GM18526 (cell line): ENCODE data around the gene CDH8.

ENCODE experiments used
- POLR2A ChIP-seq: IDR thresholded peaks from 3 replicates; pipeline ENCODE4 v1.6.1; 2011; ENCODE audit not compliant: insufficient read length; ENCODE audit errors: extremely low read depth

The CDH8 gene

DNA sequence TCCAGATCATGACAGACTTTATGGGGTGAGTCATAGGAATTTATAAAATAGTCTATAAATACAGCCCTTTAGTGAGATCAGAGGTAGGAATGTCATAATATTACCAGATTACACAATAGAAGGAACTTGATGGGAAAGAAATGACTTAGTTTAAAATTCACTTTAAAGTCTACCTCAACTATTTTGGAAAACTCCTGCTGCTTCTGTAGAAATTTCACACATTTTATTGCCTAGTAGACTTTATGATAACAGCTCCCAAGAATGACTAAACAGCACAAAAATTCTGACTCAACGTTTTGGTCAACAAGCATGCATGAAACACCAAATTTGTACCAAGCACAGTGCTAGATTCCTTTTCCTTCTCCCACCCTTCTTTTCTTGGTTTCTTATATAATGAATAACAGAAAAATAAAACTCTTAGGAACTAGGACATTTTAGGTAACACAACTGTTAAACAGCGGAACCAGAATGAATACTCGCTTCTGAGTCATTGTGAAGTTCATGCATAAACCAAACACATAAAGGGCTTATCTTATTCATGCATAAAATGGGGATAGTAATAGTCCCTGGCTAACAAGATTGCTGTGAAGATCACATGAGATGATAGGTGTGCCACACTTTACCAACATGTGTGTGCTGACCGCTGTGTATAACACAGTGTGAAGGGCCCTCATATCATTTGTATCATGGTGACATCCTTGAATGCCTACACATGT, 243.9 kb downstream of the CDH8 start:
- TF ChIP-seq POLR2A, result no peak

DNA sequence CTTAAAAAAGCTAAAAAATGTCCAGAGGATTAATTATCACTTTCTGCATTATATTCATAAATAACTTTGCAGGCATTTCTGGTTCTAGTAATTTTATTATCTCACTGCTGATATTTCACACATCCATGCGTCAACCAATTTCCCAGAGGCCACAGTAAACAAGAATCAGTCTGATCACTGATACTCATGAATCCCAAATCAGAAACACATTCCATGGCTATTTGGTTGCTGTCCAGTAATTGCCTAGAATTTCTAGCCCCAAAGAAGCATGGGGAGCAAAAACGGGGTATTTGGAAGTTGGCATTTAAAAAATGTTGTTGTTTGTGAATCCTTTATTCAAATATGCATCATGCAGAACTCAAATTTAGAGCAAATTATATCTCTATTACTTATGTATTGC, 244.8 kb downstream of the CDH8 start:
- no peak for TF ChIP-seq POLR2A

DNA sequence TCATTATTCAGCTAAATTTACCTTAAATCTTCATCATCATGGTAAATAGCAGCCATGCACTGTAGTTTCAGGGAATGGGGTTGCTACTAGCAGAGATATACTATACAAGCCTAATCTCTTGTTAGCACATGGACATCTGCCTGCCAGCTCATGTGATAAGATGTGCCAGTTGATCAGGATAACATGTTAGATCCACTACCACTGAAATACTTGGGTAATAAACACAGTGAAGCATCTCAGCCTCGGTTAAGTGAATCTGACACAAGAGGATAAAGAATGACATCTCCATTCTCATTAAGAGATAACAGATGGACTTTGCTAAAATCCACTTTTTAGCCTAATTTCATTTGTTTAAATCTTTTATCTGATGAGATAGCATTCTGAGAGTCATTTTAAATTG, 256.1 kb downstream of the CDH8 start:
- no peak for TF ChIP-seq POLR2A

DNA sequence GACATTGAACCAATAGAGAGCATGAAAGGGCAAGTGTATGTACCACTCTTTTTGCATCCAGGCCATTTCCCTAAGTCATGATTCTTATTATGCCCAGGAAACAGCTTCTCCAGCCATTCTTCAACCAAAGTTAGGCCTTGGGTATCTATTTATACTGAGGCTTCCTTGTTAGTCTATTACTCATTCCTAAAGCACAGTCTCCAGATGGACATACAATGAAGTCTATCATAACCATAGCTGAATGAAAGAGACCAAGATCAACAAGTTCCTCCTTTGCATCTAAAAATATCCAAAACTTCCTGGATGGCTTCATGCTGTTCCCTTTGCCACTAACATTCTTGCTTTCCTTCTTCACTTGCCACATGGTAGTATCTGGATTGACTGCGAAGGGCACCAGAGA, 265.9 kb downstream of the CDH8 start:
- TF ChIP-seq POLR2A, result no peak

DNA sequence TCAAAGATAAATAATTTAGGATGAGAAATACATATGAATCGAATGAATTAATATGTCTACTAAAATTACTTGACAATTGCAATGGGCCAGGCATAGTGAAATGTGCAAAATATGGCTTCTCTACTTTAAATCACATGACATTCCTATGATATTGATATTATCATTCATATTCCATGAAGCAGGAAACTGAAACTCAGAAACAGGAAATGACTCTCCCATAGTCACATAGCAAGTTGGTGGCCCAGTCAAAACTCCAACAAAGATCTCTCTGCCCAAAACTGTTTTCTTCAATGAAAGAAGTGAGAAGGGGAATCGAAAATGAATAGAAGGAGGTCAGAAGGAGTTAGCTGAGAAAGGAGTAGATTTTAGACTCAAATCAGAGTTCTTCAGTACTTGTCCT, 272.2 kb downstream of the CDH8 start:
- TF ChIP-seq POLR2A, result no peak

DNA sequence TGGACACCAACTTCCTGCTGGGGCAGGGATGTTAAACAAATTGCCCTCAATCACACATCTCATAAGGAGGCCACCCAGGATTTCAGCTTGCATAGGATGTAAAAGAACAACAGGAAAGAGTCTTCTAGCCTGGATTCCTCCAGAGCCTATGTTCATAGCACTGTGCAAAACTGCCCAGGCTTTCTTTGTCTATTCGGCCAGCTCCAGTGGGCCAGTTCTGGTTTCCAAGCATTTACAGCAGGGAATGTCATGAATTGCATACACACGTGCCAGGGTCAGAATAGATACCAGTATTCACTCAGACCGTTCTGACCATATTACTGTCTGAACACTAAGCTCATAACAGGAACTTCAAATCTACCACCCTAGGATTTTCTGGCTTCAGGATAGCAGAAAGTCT, 273.2 kb downstream of the CDH8 start:
- no peak for TF ChIP-seq POLR2A

DNA sequence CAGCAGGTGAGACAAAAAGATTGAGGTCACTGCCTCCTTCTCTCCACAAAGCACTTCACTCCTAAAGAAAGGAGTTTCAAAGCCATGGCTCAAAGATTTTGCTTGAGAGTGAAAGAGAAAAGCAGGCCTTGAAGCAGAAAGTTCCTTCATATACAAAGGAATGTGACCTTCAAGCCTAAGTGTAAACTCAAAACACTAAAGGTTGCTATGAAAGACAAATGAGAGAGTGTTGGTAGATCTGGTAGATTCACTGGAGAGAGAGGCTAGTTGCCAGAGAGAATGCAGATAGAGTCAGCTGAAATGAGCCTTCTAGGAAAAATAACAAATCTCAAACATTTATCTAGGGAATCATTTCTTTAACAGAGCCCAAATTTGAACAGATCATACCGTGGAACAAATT, 305.2 kb downstream of the CDH8 start:
- TF ChIP-seq POLR2A, result no peak

DNA sequence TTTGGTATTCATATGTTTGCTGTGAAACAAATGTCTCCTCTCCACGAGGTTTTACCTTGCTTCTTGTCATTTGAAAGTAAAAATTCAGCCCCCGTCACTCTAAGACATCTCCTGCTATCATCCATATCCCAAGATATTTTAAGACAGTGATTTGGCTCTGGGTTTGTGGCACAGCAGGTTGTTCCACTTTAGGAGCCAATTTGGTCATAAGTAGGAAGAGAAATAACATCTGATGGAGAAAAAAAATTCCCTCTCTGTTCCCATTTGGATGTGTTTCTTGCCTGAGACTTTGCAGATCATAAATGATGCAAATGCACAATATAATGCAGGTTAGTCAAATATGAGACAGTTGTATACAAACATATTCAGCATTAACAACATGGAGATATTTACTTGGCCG, 309.5 kb downstream of the CDH8 start:
- no peak for TF ChIP-seq POLR2A

DNA sequence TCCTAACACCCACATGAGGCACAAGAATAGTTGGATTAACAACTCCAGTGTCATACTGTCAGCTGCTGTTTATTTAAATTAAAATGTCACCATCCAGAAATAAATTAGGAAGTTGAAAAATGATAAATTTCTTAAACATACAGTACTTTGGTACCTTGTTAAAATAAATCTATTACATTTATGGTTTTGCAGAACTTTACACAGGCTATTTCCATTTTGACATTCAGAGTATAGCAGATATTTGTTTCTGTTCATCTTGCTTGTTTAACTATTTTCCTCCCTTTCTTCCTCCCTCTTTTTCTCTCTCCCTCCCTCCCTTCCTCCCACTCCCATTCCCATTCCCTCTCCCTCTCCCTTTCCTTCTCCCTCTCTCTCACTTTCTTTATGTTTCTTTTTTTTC, 310.1 kb downstream of the CDH8 start:
- TF ChIP-seq POLR2A, result no peak

DNA sequence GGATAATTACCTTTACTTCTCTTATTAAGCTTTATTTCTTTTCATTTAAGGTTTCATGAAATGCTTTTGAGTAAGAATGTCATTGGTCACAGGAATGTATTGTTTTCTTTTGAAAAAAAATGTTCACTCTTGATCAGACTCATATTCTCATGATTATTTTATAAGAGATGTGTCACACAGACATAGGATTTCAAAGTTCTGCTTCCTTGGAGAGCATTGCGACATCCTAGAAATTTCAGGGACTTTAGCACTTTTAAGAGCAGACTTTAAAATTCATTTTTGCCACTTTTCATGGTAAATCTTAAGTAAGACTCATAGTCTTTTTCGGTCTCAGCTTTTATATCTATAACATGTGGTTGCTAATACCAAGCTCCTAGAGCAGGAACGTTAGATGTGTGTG, 314.7 kb downstream of the CDH8 start:
- no peak for TF ChIP-seq POLR2A

DNA sequence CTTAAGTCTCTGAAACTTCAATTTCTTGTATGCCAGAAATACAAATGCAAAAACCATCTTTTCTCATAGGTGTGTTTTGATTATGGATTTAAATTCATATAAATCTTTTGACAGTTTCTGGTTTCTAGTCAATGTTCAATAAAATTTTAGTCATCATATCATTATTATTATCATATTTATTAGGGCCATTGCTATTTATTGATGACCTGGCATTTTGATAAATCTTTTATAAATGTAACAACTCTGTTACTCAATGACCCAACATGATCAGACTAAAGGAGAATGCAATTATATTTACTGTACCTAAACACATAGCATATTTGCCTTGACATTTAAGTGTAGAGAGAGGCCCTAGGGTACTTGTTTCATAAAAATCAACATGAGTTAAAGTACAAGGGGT, 320.8 kb downstream of the CDH8 start:
- TF ChIP-seq POLR2A, result no peak

DNA sequence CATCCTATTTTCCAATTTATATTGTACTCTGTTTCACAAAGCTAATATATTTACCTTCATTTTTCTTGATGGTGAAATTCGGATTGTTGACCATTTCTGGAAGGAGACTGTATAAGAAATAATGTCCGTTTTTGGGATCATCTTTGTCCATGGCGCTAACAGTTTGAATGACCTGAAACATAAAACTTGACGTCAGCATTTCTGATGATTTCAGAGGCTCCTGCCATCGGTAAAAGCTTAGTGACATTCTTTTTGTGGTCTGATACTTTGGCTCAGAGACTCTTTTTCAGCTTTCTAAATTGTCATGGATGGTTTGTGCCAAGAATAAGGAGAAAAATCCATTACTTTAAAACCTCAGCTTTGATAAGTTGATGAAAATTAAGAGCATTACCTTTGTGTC, 322.5 kb downstream of the CDH8 start:
- TF ChIP-seq POLR2A, result no peak

DNA sequence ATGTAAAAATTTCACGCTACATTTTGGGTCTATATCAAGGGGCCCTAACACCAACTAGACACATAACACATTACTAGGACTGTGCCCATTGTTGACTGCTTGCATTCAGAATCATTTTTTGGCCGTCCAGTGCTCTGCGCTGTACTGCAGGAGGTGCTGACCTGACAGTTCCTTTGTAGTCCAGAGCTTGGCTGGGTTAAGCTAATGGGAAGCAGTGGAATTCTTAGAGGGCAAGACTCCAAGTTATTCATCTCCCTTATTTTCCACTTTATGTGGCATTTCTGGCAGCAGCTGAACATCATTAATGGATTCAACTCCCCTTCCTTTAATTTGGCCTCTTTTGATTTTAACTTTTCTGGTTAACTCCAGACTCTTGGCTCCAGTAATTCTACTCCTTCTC, 351.7 kb downstream of the CDH8 start:
- no peak for TF ChIP-seq POLR2A

DNA sequence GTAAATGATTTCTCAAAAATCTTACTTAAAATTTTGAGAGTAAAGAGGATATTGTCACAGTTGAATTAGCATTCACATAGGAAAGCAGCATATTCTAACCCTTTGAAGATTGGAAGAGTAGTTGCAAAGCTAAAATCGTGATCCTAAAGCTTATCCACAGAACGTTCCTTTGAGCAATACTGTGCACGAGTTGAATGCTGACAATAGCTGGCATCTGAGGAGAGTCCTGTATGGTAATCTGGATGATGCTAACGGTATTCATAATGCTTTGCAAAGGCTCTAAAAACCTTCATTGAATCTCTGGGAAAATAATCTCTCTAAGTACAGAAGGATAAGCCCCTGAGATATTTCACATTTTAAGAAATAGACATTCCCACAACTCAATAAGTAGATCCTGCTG, 354.6 kb downstream of the CDH8 start:
- TF ChIP-seq POLR2A, result no peak

DNA sequence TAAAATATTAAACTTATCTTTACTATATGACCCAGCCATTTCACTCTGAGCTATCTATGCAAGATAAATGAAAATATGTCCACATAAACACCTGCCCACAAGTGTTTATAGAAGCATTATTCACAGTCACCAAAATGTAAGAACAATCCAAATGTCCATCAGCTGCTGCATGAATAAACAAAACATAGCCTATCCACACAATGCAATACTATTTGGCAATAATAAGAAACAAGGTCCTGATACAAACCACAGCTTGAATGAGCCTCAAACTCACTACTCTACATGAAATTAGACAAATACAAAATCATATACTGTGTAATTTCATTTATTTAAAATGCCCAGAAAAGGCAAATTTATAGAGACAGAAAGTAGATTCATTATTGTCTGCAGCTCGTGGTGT, 355.1 kb downstream of the CDH8 start:
- no peak for TF ChIP-seq POLR2A

DNA sequence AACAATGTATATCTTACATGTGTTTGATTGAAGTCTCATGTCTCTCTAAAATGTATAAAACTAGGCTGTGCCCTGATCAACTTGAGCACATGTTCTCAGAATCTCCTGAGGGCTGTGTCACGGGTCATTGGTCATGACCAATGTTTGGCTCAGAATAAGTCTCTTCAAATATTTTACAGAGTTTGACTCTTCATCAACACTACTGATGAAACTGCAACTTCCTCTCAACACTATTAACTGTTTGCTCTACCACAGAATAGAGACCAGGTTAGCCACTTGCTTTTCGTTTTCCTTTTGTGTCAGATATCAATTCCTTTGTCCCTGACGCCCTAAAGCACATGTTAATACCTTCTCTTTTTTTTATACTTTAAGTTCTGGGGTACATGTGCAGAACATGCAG, 358.1 kb downstream of the CDH8 start:
- TF ChIP-seq POLR2A, result no peak

DNA sequence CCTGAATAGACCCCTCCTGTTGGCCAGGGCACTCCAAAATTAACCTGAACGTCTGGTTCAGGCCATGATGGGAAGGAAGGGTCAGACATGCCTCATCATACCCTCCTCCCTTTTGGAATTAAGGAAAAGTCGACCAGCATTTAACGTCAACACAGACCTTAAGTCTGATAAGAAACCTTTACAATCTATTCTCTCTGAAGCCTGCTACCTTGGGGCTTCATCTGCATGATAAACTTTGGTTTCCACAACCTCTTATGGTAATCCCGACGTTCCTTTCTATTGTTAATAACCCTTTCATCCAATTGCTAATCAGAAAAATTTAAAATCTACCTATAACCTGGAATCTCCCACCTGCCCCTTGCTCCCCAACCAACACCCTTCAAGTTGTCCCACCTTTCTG, 358.5 kb downstream of the CDH8 start:
- TF ChIP-seq POLR2A, result no peak
